ENCODE measurements around the gene MS4A4E.
"Not testable (repeated sequence)": the region's sequence is repeated elsewhere in the genome, so short reads cannot be mapped to it uniquely, and the experiment has no call there.

The MS4A4E gene

GRCh38 chr11:60155931-60156330 is 87.0 kb downstream of the MS4A4E start:
- TF ChIP-seq CTCF (conservative IDR thresholded peaks at IDR 0.05; ENCODE audit: low read depth), result no peak
- no peak for DNase-seq (ENCODE audit: low spot score)
- no peak overlapping the region for H3K27ac ChIP-seq
- CTCF ChIA-PET, result interaction anchor here (0.6 to 0.7 kb wide), 2 partner anchors 478 to 481 kb away, joined by 3 read pairs; no protein-coding TSS in a partner anchor
- POLR2A ChIA-PET (ENCODE audit: low non-redundant PET), result no interaction called here

GRCh38 chr11:60152727-60153126 is 90.2 kb downstream of the MS4A4E start:
- H3K27ac ChIP-seq; CTCF ChIA-PET; POLR2A ChIA-PET (ENCODE audit: low non-redundant PET); DNase-seq (ENCODE audit: low spot score): not testable (repeated sequence)

GRCh38 chr11:60150279-60150678 is 92.7 kb downstream of the MS4A4E start:
- no peak for DNase-seq (ENCODE audit: low spot score)

More at GRCh38 chr11:60150279-60150678, 92.7 kb downstream of the MS4A4E start:
- ChIA-PET POLR2A (ENCODE audit: low non-redundant PET) (no interaction called here), CTCF (no interaction called here)
- no peak overlapping the region for H3K27ac ChIP-seq
- no peak for TF ChIP-seq CTCF (conservative IDR thresholded peaks at IDR 0.05; ENCODE audit: low read depth)
